H1 (cell line): ENCODE results near the gene ZIC1.

Experiments
- EP300 ChIP-seq, 2 experiments: IDR thresholded peaks; 1 replicate in 1 of 2; 2 replicates in 1 of 2; pipeline ENCODE4 v1.6.1; 2011 to 2012; ENCODE audit warnings: low read depth in 2 of 2, low read length in 2 of 2, mild to moderate bottlenecking in 2 of 2, borderline replicate concordance in 1 of 2, inconsistent platforms in 1 of 2, moderate library complexity in 1 of 2
- EZH2 ChIP-seq: fragments of 200-600 bp; sonication (generic); IDR thresholded peaks from 2 replicates; pipeline ENCODE4 v1.7.1; 2012; ENCODE audit warnings: low read depth, mild to moderate bottlenecking, moderate library complexity, low read length, inconsistent platforms; ENCODE audit not compliant: severe bottlenecking
- GTF2F1 ChIP-seq: IDR thresholded peaks from 2 replicates; pipeline ENCODE4 v1.6.1; 2012; ENCODE audit warnings: low read depth, low read length, improper control_type of control experiment, borderline replicate concordance
- HDAC6 ChIP-seq: IDR thresholded peaks from one replicate; pipeline ENCODE4 v1.7.1; 2012; ENCODE audit warnings: low read depth, mild to moderate bottlenecking, inconsistent platforms, low read length, moderate library complexity
- KDM5A ChIP-seq: fragments of 200-600 bp; IDR thresholded peaks from 2 replicates; pipeline ENCODE4 v1.7.1; 2012; ENCODE audit warnings: mild to moderate bottlenecking, low read length, inconsistent platforms, mixed read lengths
- MAFK ChIP-seq: IDR thresholded peaks from 2 replicates; pipeline ENCODE4 v1.6.1; 2012; ENCODE audit warnings: low read depth, mild to moderate bottlenecking, improper control_type of control experiment, low read length
- NRF1 ChIP-seq: IDR thresholded peaks from 2 replicates; pipeline ENCODE4 v1.6.1; 2011; ENCODE audit warnings: mild to moderate bottlenecking, low read depth, low read length, improper control_type of control experiment
- POLR2A ChIP-seq, 2 experiments: IDR thresholded peaks; 1 replicate in 1 of 2; 2 replicates in 1 of 2; pipeline ENCODE4 v1.6.1; 2011; ENCODE audit warnings: low read depth in 2 of 2, low read length in 2 of 2, mild to moderate bottlenecking in 2 of 2; ENCODE audit errors: control extremely low read depth in 1 of 2
- POLR2AphosphoS5 ChIP-seq: IDR thresholded peaks from 2 replicates; pipeline ENCODE4 v1.6.1; 2011; ENCODE audit warnings: low read depth, low read length
- SP2 ChIP-seq: IDR thresholded peaks from 2 replicates; pipeline ENCODE4 v1.6.1; 2012; ENCODE audit warnings: mild to moderate bottlenecking, low read length, inconsistent platforms
- YY1 ChIP-seq: IDR thresholded peaks from 2 replicates; pipeline ENCODE4 v1.6.1; 2011; ENCODE audit warnings: low read depth, mild to moderate bottlenecking, low read length
- TF ChIP-seq, protein P1 (sequence below), 3 experiments: IDR thresholded peaks; 1 replicate in 2 of 3; 2 replicates in 1 of 3; pipeline versions ENCODE4 v1.5.1 to v1.6.1; 2011; ENCODE audit warnings: low read length in 3 of 3, mild to moderate bottlenecking in 3 of 3, inconsistent platforms in 2 of 3, low read depth in 1 of 3, moderate library complexity in 1 of 3; ENCODE audit not compliant: insufficient read depth in 1 of 3; ENCODE audit errors: control extremely low read depth in 1 of 3
- TF ChIP-seq, protein P2 (sequence below): IDR thresholded peaks from 2 replicates; pipeline ENCODE4 v1.6.1; 2012; ENCODE audit warnings: inconsistent platforms
- TF ChIP-seq, protein P3 (sequence below): IDR thresholded peaks from 2 replicates; pipeline ENCODE4 v1.6.1; 2012; ENCODE audit warnings: inconsistent platforms

DNA sequence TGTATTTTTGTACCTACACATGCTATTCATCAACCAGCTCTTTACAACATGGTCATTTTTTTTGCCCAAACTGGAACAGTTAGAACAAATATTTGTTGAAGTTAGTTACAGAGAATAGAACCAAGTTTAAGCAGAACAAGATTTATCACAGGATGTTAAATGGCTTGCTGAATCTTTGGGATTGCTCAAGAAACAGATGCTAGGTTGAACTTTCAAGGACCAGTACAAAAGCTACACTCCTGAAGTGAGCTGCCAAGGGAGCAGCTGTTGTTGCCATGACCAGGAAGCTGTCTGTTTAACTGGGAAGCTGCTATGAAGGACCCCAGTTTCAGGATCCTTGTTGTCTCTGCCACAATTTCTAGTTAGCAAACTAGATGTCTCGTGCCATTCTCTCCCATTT lies 53.7 kb downstream of the ZIC1 start:
- TF ChIP-seq POLR2AphosphoS5 (no peak), MAFK (no peak), EP300 (IDR thresholded peaks at IDR 0.05; ENCODE audit: borderline replicate concordance in 1 of 2, low read depth in 2 of 2, low read length in 2 of 2) (no peak), GTF2F1 (no peak), SP2 (no peak), NRF1 (no peak), POLR2A (IDR thresholded peaks at IDR 0.05; ENCODE audit: control extremely low read depth in 1 of 2, low read depth in 2 of 2, low read length in 2 of 2) (no peak), KDM5A (no peak), HDAC6 (no peak), EZH2 (no peak), YY1 (no peak)
- TF ChIP-seq, protein P1, sequence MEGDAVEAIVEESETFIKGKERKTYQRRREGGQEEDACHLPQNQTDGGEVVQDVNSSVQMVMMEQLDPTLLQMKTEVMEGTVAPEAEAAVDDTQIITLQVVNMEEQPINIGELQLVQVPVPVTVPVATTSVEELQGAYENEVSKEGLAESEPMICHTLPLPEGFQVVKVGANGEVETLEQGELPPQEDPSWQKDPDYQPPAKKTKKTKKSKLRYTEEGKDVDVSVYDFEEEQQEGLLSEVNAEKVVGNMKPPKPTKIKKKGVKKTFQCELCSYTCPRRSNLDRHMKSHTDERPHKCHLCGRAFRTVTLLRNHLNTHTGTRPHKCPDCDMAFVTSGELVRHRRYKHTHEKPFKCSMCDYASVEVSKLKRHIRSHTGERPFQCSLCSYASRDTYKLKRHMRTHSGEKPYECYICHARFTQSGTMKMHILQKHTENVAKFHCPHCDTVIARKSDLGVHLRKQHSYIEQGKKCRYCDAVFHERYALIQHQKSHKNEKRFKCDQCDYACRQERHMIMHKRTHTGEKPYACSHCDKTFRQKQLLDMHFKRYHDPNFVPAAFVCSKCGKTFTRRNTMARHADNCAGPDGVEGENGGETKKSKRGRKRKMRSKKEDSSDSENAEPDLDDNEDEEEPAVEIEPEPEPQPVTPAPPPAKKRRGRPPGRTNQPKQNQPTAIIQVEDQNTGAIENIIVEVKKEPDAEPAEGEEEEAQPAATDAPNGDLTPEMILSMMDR (IDR thresholded peaks at IDR 0.05; ENCODE audit: control extremely low read depth in 1 of 3, insufficient read depth in 1 of 3, low read depth in 1 of 3, low read length in 3 of 3), result no peak
- TF ChIP-seq, protein P2, sequence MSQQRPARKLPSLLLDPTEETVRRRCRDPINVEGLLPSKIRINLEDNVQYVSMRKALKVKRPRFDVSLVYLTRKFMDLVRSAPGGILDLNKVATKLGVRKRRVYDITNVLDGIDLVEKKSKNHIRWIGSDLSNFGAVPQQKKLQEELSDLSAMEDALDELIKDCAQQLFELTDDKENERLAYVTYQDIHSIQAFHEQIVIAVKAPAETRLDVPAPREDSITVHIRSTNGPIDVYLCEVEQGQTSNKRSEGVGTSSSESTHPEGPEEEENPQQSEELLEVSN, result no peak
- TF ChIP-seq, protein P3, sequence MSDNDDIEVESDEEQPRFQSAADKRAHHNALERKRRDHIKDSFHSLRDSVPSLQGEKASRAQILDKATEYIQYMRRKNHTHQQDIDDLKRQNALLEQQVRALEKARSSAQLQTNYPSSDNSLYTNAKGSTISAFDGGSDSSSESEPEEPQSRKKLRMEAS, result no peak
